H9 (cell line): ENCODE data around the gene HLA-G. TPM values are rescaled to one million over a fixed set of nuclear protein-coding genes. Genes with fewer than 3 reads are reported as not detected.

Experiments
- DNase-seq: peaks from one replicate; pipeline ENCODE4 v3.0.0-alpha.2; 2017
- H2AFZ ChIP-seq: one replicate; pipeline ENCODE4 v1.6.1; 2013; ENCODE audit warnings: mild to moderate bottlenecking, low read length, control low read depth, moderate library complexity
- H2AK5ac ChIP-seq: 2 replicates; pipeline ENCODE4 v1.6.1; 2013; ENCODE audit warnings: low read length, control low read depth, mixed read lengths; ENCODE audit not compliant: insufficient read length
- H2BK120ac ChIP-seq: one replicate; pipeline ENCODE4 v1.6.1; 2013; ENCODE audit warnings: low read depth, mild to moderate bottlenecking, low read length, control low read depth, inconsistent platforms; ENCODE audit not compliant: poor library complexity, severe bottlenecking
- H2BK12ac ChIP-seq: 2 replicates; pipeline ENCODE4 v1.6.1; 2013; ENCODE audit warnings: low read length, control low read depth, mixed read lengths, low read depth; ENCODE audit not compliant: insufficient read length
- H2BK15ac ChIP-seq: 2 replicates; pipeline ENCODE4 v1.6.1; 2013; ENCODE audit warnings: low read depth, low read length, control low read depth
- H2BK20ac ChIP-seq: one replicate; pipeline ENCODE4 v1.6.1; 2013; ENCODE audit warnings: low read depth, mild to moderate bottlenecking, low read length, control low read depth, inconsistent platforms; ENCODE audit not compliant: poor library complexity, severe bottlenecking
- H2BK5ac ChIP-seq: 2 replicates; pipeline ENCODE4 v1.6.1; 2013; ENCODE audit warnings: low read length, control low read depth, mixed read lengths; ENCODE audit not compliant: insufficient read length
- H3K14ac ChIP-seq: 2 replicates; pipeline ENCODE4 v1.6.1; 2013; ENCODE audit warnings: low read length, control low read depth; ENCODE audit not compliant: insufficient read depth
- H3K18ac ChIP-seq: 2 replicates; pipeline ENCODE4 v1.6.1; 2013; ENCODE audit warnings: low read depth, mild to moderate bottlenecking, mixed read lengths, low read length, control low read depth; ENCODE audit not compliant: insufficient read length
- H3K23ac ChIP-seq: 2 replicates; pipeline ENCODE4 v1.6.1; 2013; ENCODE audit warnings: low read length, control low read depth, mixed read lengths, low read depth; ENCODE audit not compliant: insufficient read length
- H3K23me2 ChIP-seq: 2 replicates; pipeline ENCODE4 v1.6.1; 2013; ENCODE audit warnings: low read depth, mild to moderate bottlenecking, mixed read lengths, low read length, control low read depth; ENCODE audit not compliant: insufficient read length, poor library complexity, severe bottlenecking
- H3K27ac ChIP-seq: 2 replicates; pipeline ENCODE4 v1.5.1; 2013; ENCODE audit warnings: low read length, control low read depth, mixed read lengths, low read depth; ENCODE audit not compliant: insufficient read length
- H3K27me3 ChIP-seq: 2 replicates; pipeline ENCODE4 v1.6.1; 2013; ENCODE audit warnings: low read length, control low read depth, inconsistent platforms; ENCODE audit not compliant: insufficient read depth
- H3K4ac ChIP-seq: 2 replicates; pipeline ENCODE4 v1.6.1; 2013; ENCODE audit warnings: low read depth, mild to moderate bottlenecking, control low read depth, inconsistent platforms, low read length, moderate library complexity
- H3K4me1 ChIP-seq: 2 replicates; pipeline ENCODE4 v1.6.1; 2013; ENCODE audit warnings: low read length, control low read depth, inconsistent platforms; ENCODE audit not compliant: insufficient read depth
- H3K4me2 ChIP-seq: 2 replicates; pipeline ENCODE4 v1.6.1; 2013; ENCODE audit warnings: low read length, control low read depth, mixed read lengths; ENCODE audit not compliant: insufficient read length, insufficient read depth
- H3K56ac ChIP-seq: 2 replicates; pipeline ENCODE4 v1.6.1; 2013; ENCODE audit warnings: low read depth, mild to moderate bottlenecking, mixed read lengths, low read length, control low read depth; ENCODE audit not compliant: insufficient read length
- H3K79me1 ChIP-seq: 2 replicates; pipeline ENCODE4 v1.6.1; 2013; ENCODE audit warnings: low read depth, mild to moderate bottlenecking, moderate library complexity, low read length, control low read depth, inconsistent platforms; ENCODE audit not compliant: insufficient read depth, poor library complexity, severe bottlenecking
- H3K79me2 ChIP-seq: 2 replicates; pipeline ENCODE4 v1.6.1; 2013; ENCODE audit warnings: low read length, control low read depth, inconsistent platforms; ENCODE audit not compliant: insufficient read depth
- H3K9ac ChIP-seq: 2 replicates; pipeline ENCODE4 v1.6.1; 2013; ENCODE audit warnings: low read length, control low read depth, mixed read lengths; ENCODE audit not compliant: insufficient read length; ENCODE audit errors: extremely low read depth
- H3K9me3 ChIP-seq: one replicate; pipeline ENCODE4 v1.6.1; 2013; ENCODE audit warnings: low read depth, low read length, inconsistent platforms; ENCODE audit not compliant: control insufficient read depth
- H3T11ph ChIP-seq: one replicate; pipeline ENCODE4 v1.6.1; 2013; ENCODE audit warnings: mild to moderate bottlenecking, low read length, control low read depth, inconsistent platforms
- H4K20me1 ChIP-seq: one replicate; pipeline ENCODE4 v1.6.1; 2013; ENCODE audit not compliant: control insufficient read depth, insufficient read length, insufficient read depth
- H4K5ac ChIP-seq: 2 replicates; pipeline ENCODE4 v1.6.1; 2013; ENCODE audit warnings: low read depth, mild to moderate bottlenecking, mixed read lengths, low read length, control low read depth; ENCODE audit not compliant: insufficient read length
- H4K8ac ChIP-seq: replicated peaks from 2 replicates; pipeline ENCODE4 v1.6.1; 2013; ENCODE audit warnings: low read length, control low read depth, mixed read lengths, low read depth; ENCODE audit not compliant: insufficient read length
- H4K91ac ChIP-seq: 2 replicates; pipeline ENCODE4 v1.6.1; 2013; ENCODE audit warnings: low read depth, mild to moderate bottlenecking, moderate library complexity, mixed read lengths, low read length, control low read depth; ENCODE audit not compliant: insufficient read length
- H3K27ac Mint-ChIP-seq, 3 experiments: 2 replicates in 2 of 3; 3 replicates in 1 of 3; pipeline ENCODE4 v1.8.0; 2020 to 2021; ENCODE audit warnings: mixed read lengths in 3 of 3, mild to moderate bottlenecking in 1 of 3, moderate library complexity in 1 of 3
- H3K27me3 Mint-ChIP-seq: 2 replicates; pipeline ENCODE4 v1.8.0; 2021; ENCODE audit warnings: low read depth, mild to moderate bottlenecking, moderate library complexity, mixed read lengths
- H3K36me3 Mint-ChIP-seq, 3 experiments: 2 replicates in 2 of 3; 3 replicates in 1 of 3; pipeline ENCODE4 v1.8.0; 2020 to 2021; ENCODE audit warnings: low read depth in 3 of 3, mixed read lengths in 3 of 3; ENCODE audit not compliant: insufficient read depth in 1 of 3
- H3K4me1 Mint-ChIP-seq, 2 experiments: 2 replicates each; pipeline ENCODE4 v1.8.0; 2020; ENCODE audit warnings: mixed read lengths in 2 of 2
- H3K4me3 Mint-ChIP-seq, 2 experiments: 2 replicates in 1 of 2; 3 replicates in 1 of 2; pipeline ENCODE4 v1.8.0; 2020 to 2021; ENCODE audit warnings: mild to moderate bottlenecking in 2 of 2, mixed read lengths in 2 of 2, moderate library complexity in 1 of 2
- H3K9me3 Mint-ChIP-seq, 2 experiments: 2 replicates in 1 of 2; 3 replicates in 1 of 2; pipeline ENCODE4 v1.8.0; 2020; ENCODE audit warnings: mild to moderate bottlenecking in 2 of 2, mixed read lengths in 2 of 2, moderate library complexity in 1 of 2
- WGBS: extraction: QIAGEN DNeasy Blood & Tissue Kit; methylation state at CpG from one replicate; pipeline ENCODE4 v1.1.7; 2013; ENCODE audit warnings: missing lambda C conversion rate, low lambda C conversion rate, mixed read lengths; ENCODE audit not compliant: insufficient read length; ENCODE audit errors: extremely low coverage; 5-methylcytosine and 5-hydroxymethylcytosine counted together
- total RNA-seq: library from RNA; stranded (reverse); gene quantifications from 2 replicates; pipeline ENCODE4 v1.2.1, GENCODE V29; 2021
- TF ChIP-seq, protein P1 (sequence below): fragments of 200-600 bp; sonication (generic); conservative IDR thresholded peaks from 3 replicates; pipeline ENCODE4 v1.8.0; 2021; ENCODE audit warnings: antibody characterized with exemption, mild to moderate bottlenecking

HLA-G gene
- total RNA-seq, 1 experiment from 2014 or later = 2.7 TPM

DNA sequence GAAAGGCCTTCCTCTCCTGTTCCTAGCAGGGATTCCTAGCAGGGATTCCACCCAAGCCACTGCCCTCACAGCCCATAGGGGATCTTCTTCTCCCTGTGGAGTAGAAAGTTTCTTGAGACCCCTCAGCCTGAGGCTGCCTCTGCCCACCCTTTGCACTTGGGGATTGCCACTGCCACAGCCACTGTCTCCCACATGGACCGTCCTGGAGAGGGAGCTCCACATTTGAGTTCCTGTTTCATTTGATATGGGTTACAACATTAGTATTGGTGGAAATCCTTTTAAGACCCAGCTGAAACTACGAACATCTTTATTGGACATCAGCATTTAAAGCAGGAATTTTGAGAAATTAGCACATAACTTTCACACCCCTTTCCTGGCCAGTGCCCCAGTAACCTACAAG, 25.6 kb downstream of the HLA-G start:
- Histone ChIP-seq H3K4me1 (peaks cover 4% of the 10 kb centered on the region; the same call in 1 of the 2 replicates), H4K8ac (no peak overlapping the region), H3K4me2 (no peak overlapping the region), H4K20me1 (no peaks in the 10 kb centered on the region), H3T11ph (no peak overlapping the region), H2BK12ac (no peak overlapping the region), H3K4ac (no peak overlapping the region), H3K79me2 (no peaks in the 10 kb centered on the region), H3K56ac (no peak overlapping the region), H2AK5ac (no peak overlapping the region), H3K23me2 (no peaks in the 10 kb centered on the region), H2BK120ac (no peak overlapping the region), H2BK15ac (no peak overlapping the region), H3K27ac (no peak overlapping the region), H3K9ac (no peak overlapping the region), H3K27me3 (no peaks in the 10 kb centered on the region), H3K14ac (no peak overlapping the region), H2BK5ac (no peak overlapping the region), H2AFZ (no peak overlapping the region), H2BK20ac (no peak overlapping the region), H4K91ac (no peak overlapping the region), H3K23ac (no peak overlapping the region), H3K18ac (no peak overlapping the region), H3K9me3 (no peaks in the 10 kb centered on the region), H4K5ac (no peak overlapping the region), H3K79me1 (no peaks in the 10 kb centered on the region)
- no peaks in the 10 kb centered on the region for H3K36me3 Mint-ChIP-seq
- no peak overlapping the region for H3K4me3 Mint-ChIP-seq
- TF ChIP-seq, protein P1, sequence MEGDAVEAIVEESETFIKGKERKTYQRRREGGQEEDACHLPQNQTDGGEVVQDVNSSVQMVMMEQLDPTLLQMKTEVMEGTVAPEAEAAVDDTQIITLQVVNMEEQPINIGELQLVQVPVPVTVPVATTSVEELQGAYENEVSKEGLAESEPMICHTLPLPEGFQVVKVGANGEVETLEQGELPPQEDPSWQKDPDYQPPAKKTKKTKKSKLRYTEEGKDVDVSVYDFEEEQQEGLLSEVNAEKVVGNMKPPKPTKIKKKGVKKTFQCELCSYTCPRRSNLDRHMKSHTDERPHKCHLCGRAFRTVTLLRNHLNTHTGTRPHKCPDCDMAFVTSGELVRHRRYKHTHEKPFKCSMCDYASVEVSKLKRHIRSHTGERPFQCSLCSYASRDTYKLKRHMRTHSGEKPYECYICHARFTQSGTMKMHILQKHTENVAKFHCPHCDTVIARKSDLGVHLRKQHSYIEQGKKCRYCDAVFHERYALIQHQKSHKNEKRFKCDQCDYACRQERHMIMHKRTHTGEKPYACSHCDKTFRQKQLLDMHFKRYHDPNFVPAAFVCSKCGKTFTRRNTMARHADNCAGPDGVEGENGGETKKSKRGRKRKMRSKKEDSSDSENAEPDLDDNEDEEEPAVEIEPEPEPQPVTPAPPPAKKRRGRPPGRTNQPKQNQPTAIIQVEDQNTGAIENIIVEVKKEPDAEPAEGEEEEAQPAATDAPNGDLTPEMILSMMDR = no peak
- no CpG with 5 or more reads among the region's 2 CpGs for WGBS
- no peak overlapping the region; a peak in 1 of 7 replicates for H3K27ac Mint-ChIP-seq
- DNase-seq = no peak
- H3K27me3 Mint-ChIP-seq = peaks cover 6% of the 10 kb centered on the region
- H3K9me3 Mint-ChIP-seq = no peaks in the 10 kb centered on the region; a peak in 1 of 5 replicates
- H3K4me1 Mint-ChIP-seq = 0 out of 4 replicates have a peak, but pooled peaks cover 0 to 2% of the 10 kb centered on the region in 2 experiments
